Measurements from ENCODE around the gene NKIRAS1. TPM values are rescaled to one million over a fixed set of nuclear protein-coding genes. Genes with fewer than 3 reads are reported as not detected.
A peak's percentile ranks its signal among the peaks of the same experiment; 100 is the strongest.

The NKIRAS1 gene
- total RNA-seq, 4 donors from 2014 or later = 23.4 to 29.4 (median 26.8) TPM

DNA sequence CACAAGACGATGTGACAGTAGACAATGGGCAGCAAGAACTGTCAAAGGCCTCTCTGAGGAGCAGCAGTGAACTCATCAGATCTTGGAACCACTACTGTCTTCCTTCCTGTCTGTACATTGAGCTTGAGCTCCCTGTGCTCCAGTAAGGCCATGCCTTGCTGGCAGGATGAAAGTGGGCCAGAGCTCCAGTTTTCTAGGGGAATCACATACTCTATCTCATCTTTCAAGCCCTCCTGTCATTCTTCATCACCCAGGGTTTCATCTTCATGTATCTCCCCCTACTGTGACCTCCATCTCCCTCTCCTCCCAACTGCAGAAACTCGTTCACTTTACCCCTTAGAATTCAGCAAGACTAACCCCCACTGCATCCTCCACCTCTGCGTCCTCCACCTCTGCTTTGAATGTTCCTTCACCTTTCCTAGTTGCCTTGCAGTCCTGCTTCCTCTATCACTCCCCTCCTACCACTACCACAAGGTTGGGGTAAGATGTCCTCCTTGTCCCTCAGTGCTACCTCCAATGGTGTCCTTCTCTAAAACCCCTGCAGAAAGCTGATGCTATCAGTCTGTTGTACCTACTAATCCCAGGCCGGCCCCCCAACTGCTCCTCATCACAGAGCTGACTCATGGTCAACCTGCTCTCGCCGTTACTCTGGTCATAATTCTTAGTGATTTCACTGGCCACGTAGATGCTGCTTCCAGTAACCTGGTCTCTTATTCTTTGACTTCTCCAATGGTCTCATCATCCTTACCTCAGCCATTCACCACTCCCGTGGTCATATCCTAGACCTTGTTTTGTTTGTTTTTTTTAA is 22.3 kb downstream of the NKIRAS1 start:
- H3K9me3 ChIP-seq = no peaks in the 10 kb centered on the region
- DNase-seq (ENCODE audit: extremely low spot score) = no peak
- TF ChIP-seq, protein P1, sequence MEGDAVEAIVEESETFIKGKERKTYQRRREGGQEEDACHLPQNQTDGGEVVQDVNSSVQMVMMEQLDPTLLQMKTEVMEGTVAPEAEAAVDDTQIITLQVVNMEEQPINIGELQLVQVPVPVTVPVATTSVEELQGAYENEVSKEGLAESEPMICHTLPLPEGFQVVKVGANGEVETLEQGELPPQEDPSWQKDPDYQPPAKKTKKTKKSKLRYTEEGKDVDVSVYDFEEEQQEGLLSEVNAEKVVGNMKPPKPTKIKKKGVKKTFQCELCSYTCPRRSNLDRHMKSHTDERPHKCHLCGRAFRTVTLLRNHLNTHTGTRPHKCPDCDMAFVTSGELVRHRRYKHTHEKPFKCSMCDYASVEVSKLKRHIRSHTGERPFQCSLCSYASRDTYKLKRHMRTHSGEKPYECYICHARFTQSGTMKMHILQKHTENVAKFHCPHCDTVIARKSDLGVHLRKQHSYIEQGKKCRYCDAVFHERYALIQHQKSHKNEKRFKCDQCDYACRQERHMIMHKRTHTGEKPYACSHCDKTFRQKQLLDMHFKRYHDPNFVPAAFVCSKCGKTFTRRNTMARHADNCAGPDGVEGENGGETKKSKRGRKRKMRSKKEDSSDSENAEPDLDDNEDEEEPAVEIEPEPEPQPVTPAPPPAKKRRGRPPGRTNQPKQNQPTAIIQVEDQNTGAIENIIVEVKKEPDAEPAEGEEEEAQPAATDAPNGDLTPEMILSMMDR (IDR thresholded peaks at IDR 0.05) = no peak
- no peak for TF ChIP-seq POLR2AphosphoS5 (IDR thresholded peaks at IDR 0.05)
- TF ChIP-seq EP300 (IDR thresholded peaks at IDR 0.05) = no peak
- no peak for TF ChIP-seq POLR2A (IDR thresholded peaks at IDR 0.05; ENCODE audit: low read depth)
- 90% methylated on average over 8 of the region's 8 CpGs for WGBS
- H3K27ac ChIP-seq (replicated peaks in 1 of 4) = no peak overlapping the region
- intact Hi-C loops (cut with DNase I) = no loop called here
- peaks cover 0 to 44% (median 23%) of the 10 kb centered on the region in 4 donors for H3K36me3 ChIP-seq
- peaks cover 0 to under 1% (median 0%) of the 10 kb centered on the region in 4 donors for H3K4me1 ChIP-seq
- H3K27me3 ChIP-seq = no peaks in the 10 kb centered on the region
- no peak overlapping the region for H3K4me3 ChIP-seq

DNA sequence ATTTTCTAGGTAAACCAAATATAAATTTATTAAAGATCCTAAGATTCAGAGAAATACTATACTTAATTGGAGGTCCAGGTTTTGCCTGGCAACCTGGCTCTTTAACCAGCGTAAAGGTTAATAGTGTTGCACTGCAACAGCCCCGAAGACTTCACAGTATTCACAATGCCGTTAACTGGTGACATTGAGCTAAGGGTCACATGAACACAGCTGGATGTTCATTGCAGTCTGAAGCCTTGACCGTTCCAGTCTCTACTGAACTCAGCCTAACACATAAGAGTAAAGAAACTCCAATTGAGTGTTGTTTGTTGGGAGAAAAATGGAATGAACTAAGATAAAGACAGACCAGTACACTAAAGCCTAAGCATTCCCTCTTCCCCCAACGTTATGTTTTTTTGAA is 26.8 kb downstream of the NKIRAS1 start:
- H3K4me3 ChIP-seq = no peak overlapping the region
- no peaks in the 10 kb centered on the region for H3K27me3 ChIP-seq
- no peak for DNase-seq (ENCODE audit: extremely low spot score)
- no peak overlapping the region for H3K27ac ChIP-seq (replicated peaks in 1 of 4)
- TF ChIP-seq, protein P1 (IDR thresholded peaks at IDR 0.05) = no peak
- TF ChIP-seq EP300 (IDR thresholded peaks at IDR 0.05) (no peak), POLR2AphosphoS5 (IDR thresholded peaks at IDR 0.05) (no peak), POLR2A (IDR thresholded peaks at IDR 0.05; ENCODE audit: low read depth) (no peak)
- 87% methylated on average over 5 of the region's 5 CpGs for WGBS
- no peaks in the 10 kb centered on the region for H3K9me3 ChIP-seq
- peaks cover 0 to 23% (median 8%) of the 10 kb centered on the region in 4 donors for H3K36me3 ChIP-seq
- intact Hi-C loops (cut with DNase I) = no loop called here
- peaks cover 8 to 28% (median 17%) of the 10 kb centered on the region in 4 donors for H3K4me1 ChIP-seq

DNA sequence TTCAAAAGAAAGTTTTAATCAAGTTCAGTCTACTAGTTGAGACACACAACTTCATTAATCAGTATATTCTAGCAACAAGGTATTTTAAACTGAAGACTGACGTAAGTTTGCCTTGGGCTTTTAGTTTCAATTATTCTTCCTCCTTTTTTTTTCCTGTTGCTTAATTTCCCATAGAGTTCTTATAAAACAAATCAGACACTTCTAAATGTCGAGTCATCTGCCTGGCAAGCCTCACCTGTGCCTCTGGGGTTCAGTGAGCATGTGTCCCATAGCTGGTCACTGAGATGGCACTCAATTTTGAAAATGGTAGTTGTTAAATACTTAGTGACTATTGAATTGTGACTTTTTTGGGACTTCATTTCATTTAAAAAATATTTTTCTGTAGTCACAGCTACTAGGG is 27.4 kb downstream of the NKIRAS1 start:
- Histone ChIP-seq H3K36me3 (peaks cover 0 to 17% (median 8%) of the 10 kb centered on the region in 4 donors), H3K4me3 (no peak overlapping the region), H3K27ac (replicated peaks in 1 of 4) (no peak overlapping the region), H3K4me1 (peaks cover 8 to 28% (median 17%) of the 10 kb centered on the region in 4 donors), H3K27me3 (no peaks in the 10 kb centered on the region), H3K9me3 (no peaks in the 10 kb centered on the region)
- no peak for TF ChIP-seq POLR2A (IDR thresholded peaks at IDR 0.05; ENCODE audit: low read depth)
- TF ChIP-seq, protein P1 (IDR thresholded peaks at IDR 0.05) = no peak
- TF ChIP-seq EP300 (IDR thresholded peaks at IDR 0.05) = no peak
- TF ChIP-seq POLR2AphosphoS5 (IDR thresholded peaks at IDR 0.05) = no peak
- DNase-seq (ENCODE audit: extremely low spot score) = no peak
- intact Hi-C loops (cut with DNase I) = no loop called here
- 57% methylated on average over 2 of the region's 2 CpGs for WGBS

DNA sequence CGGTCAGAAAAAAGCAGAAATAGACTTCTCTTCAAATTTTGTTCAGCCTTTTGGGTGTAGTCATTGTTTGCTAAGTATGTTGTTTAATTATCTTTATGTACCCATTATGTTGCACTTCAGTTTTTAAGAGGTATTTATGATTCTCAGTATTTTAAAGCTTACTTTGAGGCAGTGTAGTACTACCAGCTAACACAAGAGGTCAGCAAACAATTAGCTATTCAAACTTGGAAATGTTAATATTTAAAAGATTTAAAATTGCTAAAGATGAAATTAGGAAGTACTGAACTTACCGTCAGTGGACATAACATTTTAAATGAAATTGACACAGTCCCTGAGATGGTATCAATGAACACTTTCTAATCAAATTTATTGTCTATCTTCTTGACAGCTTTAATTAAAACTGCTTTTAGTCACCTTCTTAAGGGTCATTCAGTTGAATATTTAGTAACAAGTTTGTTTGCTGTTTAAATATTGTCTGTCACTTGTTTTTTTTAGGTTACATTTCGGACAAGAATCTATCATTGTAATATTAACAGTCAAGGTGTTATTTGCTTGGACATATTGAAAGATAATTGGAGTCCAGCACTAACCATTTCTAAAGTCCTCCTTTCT is 28.1 kb downstream of the NKIRAS1 start:
- H3K36me3 ChIP-seq = peaks cover 0 to 14% (median 8%) of the 10 kb centered on the region in 4 donors
- H3K4me3 ChIP-seq = no peak overlapping the region
- TF ChIP-seq, protein P1 (IDR thresholded peaks at IDR 0.05) = peak; percentile 82 to 96 (median 86)
- no peak for TF ChIP-seq POLR2A (IDR thresholded peaks at IDR 0.05; ENCODE audit: low read depth)
- intact Hi-C loops (cut with DNase I) = no loop called here
- WGBS = 59% methylated on average over 3 of the region's 3 CpGs
- no peaks in the 10 kb centered on the region for H3K9me3 ChIP-seq
- no peaks in the 10 kb centered on the region for H3K27me3 ChIP-seq
- peaks cover 8 to 28% (median 17%) of the 10 kb centered on the region in 4 donors for H3K4me1 ChIP-seq
- DNase-seq (ENCODE audit: extremely low spot score) = no peak
- no peak overlapping the region for H3K27ac ChIP-seq (replicated peaks in 1 of 4)

Measured in esophagus muscularis mucosa (tissue), 4 donors.